PC-9 (cell line): ENCODE results near the gene CFL1. TPM values are rescaled to one million over a fixed set of nuclear protein-coding genes. Genes with fewer than 3 reads are reported as not detected.

Experiments used
- BruUV-seq: library from RNA; stranded (reverse); fragments of 400-500 nt; replicated peaks from 2 replicates; lab custom pipeline; 2021; lab: Mats Ljungman, UMichigan
- CTCF ChIA-PET: fragments of 300-600 bp; sonication (Branson Sonifier 250); formaldehyde crosslinking; loops from one replicate; lab custom pipeline; 2022; ENCODE audit warnings: antibody characterized with exemption; lab: Charles Lee
- POLR2A ChIA-PET: fragments of 300-600 bp; sonication (Branson Sonifier 250); formaldehyde crosslinking; loops from one replicate; lab custom pipeline; 2022; ENCODE audit warnings: antibody characterized with exemption; ENCODE audit not compliant: unreplicated experiment; lab: Charles Lee
- DNase-seq, 2 experiments: peaks; one replicate each; pipeline versions ENCODE4 v3.0.0 to v3.0.0-alpha.2; 2015 to 2022; ENCODE audit warnings: mixed read lengths in 1 of 2
- H2AFZ ChIP-seq: fragments of 200-600 bp; sonication (generic); 2 replicates; pipeline ENCODE4 v1.8.1; 2017; ENCODE audit warnings: antibody characterized with exemption
- H3F3A ChIP-seq: fragments of 200-600 bp; sonication (generic); 2 replicates; pipeline ENCODE4 v1.8.1; 2017; ENCODE audit warnings: antibody characterized with exemption, mild to moderate bottlenecking, low read depth; ENCODE audit not compliant: insufficient read depth
- H3K27ac ChIP-seq: fragments of 200-600 bp; sonication (generic); 2 replicates; pipeline ENCODE4 v1.6.1; 2016; ENCODE audit warnings: mixed run types
- H3K27me3 ChIP-seq: fragments of 200-600 bp; sonication (generic); 2 replicates; pipeline ENCODE4 v1.6.1; 2016; ENCODE audit warnings: low read depth, mixed run types; ENCODE audit not compliant: insufficient read depth
- H3K36me3 ChIP-seq: fragments of 200-600 bp; sonication (generic); 2 replicates; pipeline ENCODE4 v1.6.1; 2016; ENCODE audit warnings: low read depth, mixed run types
- H3K4me1 ChIP-seq: fragments of 200-600 bp; sonication (generic); replicated peaks from 2 replicates; pipeline ENCODE4 v1.6.1; 2016; ENCODE audit warnings: mixed run types; ENCODE audit not compliant: insufficient read depth
- H3K4me2 ChIP-seq: fragments of 200-600 bp; sonication (generic); 2 replicates; pipeline ENCODE4 v1.6.1; 2017; ENCODE audit warnings: mixed run types
- H3K4me3 ChIP-seq: fragments of 200-600 bp; sonication (generic); 2 replicates; pipeline ENCODE4 v1.6.1; 2016; ENCODE audit warnings: mixed run types
- H3K79me2 ChIP-seq: fragments of 200-600 bp; sonication (generic); 2 replicates; pipeline ENCODE4 v1.6.1; 2017; ENCODE audit warnings: low read depth, mixed run types
- H3K9me2 ChIP-seq: fragments of 200-600 bp; sonication (generic); 2 replicates; pipeline ENCODE4 v1.8.1; 2017; ENCODE audit warnings: mild to moderate bottlenecking; ENCODE audit not compliant: insufficient read depth
- H3K9me3 ChIP-seq: fragments of 200-600 bp; sonication (generic); 2 replicates; pipeline ENCODE4 v1.8.1; 2016; ENCODE audit warnings: low read depth; ENCODE audit not compliant: insufficient read depth
- H4K20me1 ChIP-seq: fragments of 200-600 bp; sonication (generic); 2 replicates; pipeline ENCODE4 v1.8.1; 2017; ENCODE audit not compliant: insufficient read depth
- CTCF ChIP-seq: fragments of 200-600 bp; sonication (generic); conservative IDR thresholded peaks from 2 replicates; pipeline ENCODE4 v1.6.1; 2017; ENCODE audit warnings: mixed run types, antibody characterized with exemption, mild to moderate bottlenecking, moderate library complexity
- EZH2 ChIP-seq: fragments of 200-600 bp; sonication (generic); IDR thresholded peaks from 2 replicates; pipeline ENCODE4 v1.8.0; 2017; ENCODE audit warnings: antibody characterized with exemption, low read depth
- intact Hi-C: fragments of 100-400 bp; cut with micrococcal nuclease; formaldehyde crosslinking; loops from one replicate; pipeline ENCODE4 v1.10.0; 2022; ENCODE audit not compliant: unreplicated experiment
- total RNA-seq: library from RNA; stranded (reverse); gene quantifications from 2 replicates; pipeline ENCODE4 v1.2.3, GENCODE V29; 2021

The CFL1 gene
- total RNA-seq, 1 experiment from 2014 or later = 1,798 TPM

DNA sequence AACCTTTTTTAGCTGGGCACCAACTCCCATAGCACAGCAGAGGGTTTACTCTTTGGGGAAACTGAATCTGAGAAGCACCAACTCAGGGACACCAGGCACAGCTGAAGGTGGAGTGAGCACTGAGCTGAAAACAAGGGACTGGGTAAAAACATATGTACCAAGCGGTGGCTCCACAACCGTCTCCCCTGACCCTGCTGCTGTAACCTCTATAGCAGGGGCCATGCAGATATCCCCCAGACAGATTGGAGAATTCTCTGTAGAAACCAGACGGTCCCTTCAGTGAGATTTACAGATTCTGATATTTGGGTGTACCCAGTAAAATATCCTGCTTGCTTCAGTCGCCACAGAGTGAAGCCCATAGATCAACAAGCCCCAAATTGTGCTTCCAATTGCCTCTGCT is 28.5 kb downstream of the CFL1 start:
- no peak overlapping the region for H2AFZ ChIP-seq
- H3K4me1 ChIP-seq = no peaks in the 10 kb centered on the region
- no peaks in the 10 kb centered on the region for H3K9me3 ChIP-seq
- H3K36me3 ChIP-seq = no peaks in the 10 kb centered on the region
- H3F3A ChIP-seq = no peaks in the 10 kb centered on the region
- H3K27me3 ChIP-seq = peaks cover 53% of the 10 kb centered on the region
- H3K27ac ChIP-seq = no peak overlapping the region
- no peaks in the 10 kb centered on the region for H4K20me1 ChIP-seq
- TF ChIP-seq EZH2 (no peak), CTCF (no peak)
- H3K4me2 ChIP-seq = no peak overlapping the region
- no peaks in the 10 kb centered on the region for H3K9me2 ChIP-seq
- H3K4me3 ChIP-seq = no peak overlapping the region
- H3K79me2 ChIP-seq = no peaks in the 10 kb centered on the region
- BruUV-seq = no TSS peak
- no peak for DNase-seq
- POLR2A ChIA-PET = no interaction called here
- intact Hi-C loops = no loop called here
- CTCF ChIA-PET = interaction anchor here (0.6 kb wide), 2 partner anchors 95 to 406 kb away, joined by 4 to 5 read pairs; no protein-coding TSS in a partner anchor

DNA sequence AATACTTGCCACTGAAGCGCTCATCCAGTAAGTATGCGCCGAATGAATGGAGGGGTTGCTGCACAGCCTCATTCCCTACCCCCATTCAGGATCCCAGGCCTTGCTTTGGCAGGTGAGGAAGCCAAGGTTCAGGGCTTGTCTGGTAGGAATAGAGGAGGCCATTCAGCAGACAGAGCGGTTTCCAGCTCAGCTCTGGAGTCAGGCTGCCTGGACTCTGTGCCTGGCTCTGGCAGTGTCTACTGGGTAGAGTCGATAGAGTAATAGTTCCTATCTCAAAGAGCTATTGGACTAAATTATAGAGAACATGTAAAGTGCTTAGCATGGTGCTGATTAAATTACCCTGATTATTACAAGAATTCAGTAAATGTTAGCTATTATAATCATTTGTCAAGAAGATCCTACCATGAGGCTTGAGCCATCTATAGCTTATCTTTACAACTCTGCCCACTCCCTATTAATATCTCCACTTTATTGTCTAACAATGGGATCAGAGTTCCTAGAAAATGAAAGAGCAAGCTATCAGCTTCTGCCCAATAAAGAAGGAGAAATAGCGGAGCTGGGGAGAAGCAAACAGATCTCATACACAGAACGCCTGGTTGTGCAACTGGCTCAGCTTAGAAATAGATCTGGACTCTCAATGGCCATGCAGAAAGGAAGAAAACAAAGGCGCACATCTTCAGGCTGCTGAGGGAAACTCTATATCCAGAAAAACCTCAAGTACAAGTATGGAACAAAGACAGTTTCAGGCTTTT is 30.8 kb downstream of the CFL1 start:
- DNase-seq = no peak
- Histone ChIP-seq H3F3A (no peaks in the 10 kb centered on the region), H3K4me1 (no peaks in the 10 kb centered on the region), H3K79me2 (no peaks in the 10 kb centered on the region), H3K27me3 (peaks cover 37% of the 10 kb centered on the region), H3K4me2 (no peak overlapping the region), H3K9me3 (no peaks in the 10 kb centered on the region), H4K20me1 (no peaks in the 10 kb centered on the region), H3K27ac (no peak overlapping the region), H3K36me3 (no peaks in the 10 kb centered on the region), H3K9me2 (no peaks in the 10 kb centered on the region), H3K4me3 (no peak overlapping the region), H2AFZ (no peak overlapping the region)
- intact Hi-C loops = no loop called here
- TF ChIP-seq CTCF (no peak), EZH2 (no peak)
- ChIA-PET CTCF (interaction anchor here (0.6 to 0.8 kb wide), 2 partner anchors 56 to 121 kb away, joined by 3 to 8 read pairs; no protein-coding TSS in a partner anchor), POLR2A (interaction anchor here (0.5 to 0.6 kb wide), 2 partner anchors 30 to 535 kb away, joined by 3 to 9 read pairs; no protein-coding TSS in a partner anchor)
- no TSS peak for BruUV-seq

- ChIA-PET POLR2A (interaction anchor here (0.6 kb wide), 2 partner anchors 64 to 111 kb away, joined by 3 to 10 read pairs; no protein-coding TSS in a partner anchor), CTCF (interaction anchor here (0.7 kb wide), 2 partner anchors 47 to 710 kb away, joined by 6 to 10 read pairs; no protein-coding TSS in a partner anchor)
- Histone ChIP-seq H3K9me3 (no peaks in the 10 kb centered on the region), H3K36me3 (no peaks in the 10 kb centered on the region), H3F3A (no peaks in the 10 kb centered on the region), H3K9me2 (no peaks in the 10 kb centered on the region), H3K4me2 (no peak overlapping the region), H3K79me2 (no peaks in the 10 kb centered on the region), H3K4me3 (no peak overlapping the region), H3K27me3 (no peaks in the 10 kb centered on the region), H3K27ac (no peak overlapping the region), H2AFZ (no peak overlapping the region), H4K20me1 (no peaks in the 10 kb centered on the region), H3K4me1 (no peaks in the 10 kb centered on the region)
- intact Hi-C loops = no loop called here
- BruUV-seq = no TSS peak
- no peak for DNase-seq
- TF ChIP-seq CTCF (no peak), EZH2 (no peak)
These were observed 35.0 kb downstream of the CFL1 start for GRCh38 chr11:65822776-65823528.
